KMS-11 (cell line): ENCODE data around the gene SHISA5.
A peak's percentile ranks its signal among the peaks of the same experiment; 100 is the strongest.

Source experiments
- H2AFZ ChIP-seq: fragments of 200-600 bp; sonication (generic); 2 replicates; pipeline ENCODE4 v1.6.1; 2016; ENCODE audit warnings: antibody characterized with exemption, mixed run types, low read depth
- H3K27ac ChIP-seq: fragments of 200-600 bp; sonication (generic); 2 replicates; pipeline ENCODE4 v1.6.1; 2016; ENCODE audit warnings: mild to moderate bottlenecking, mixed run types
- H3K27me3 ChIP-seq: fragments of 200-600 bp; sonication (generic); 2 replicates; pipeline ENCODE4 v1.6.1; 2017; ENCODE audit warnings: mild to moderate bottlenecking, low read depth, mixed run types, moderate library complexity; ENCODE audit not compliant: insufficient read depth
- H3K36me3 ChIP-seq: fragments of 200-600 bp; sonication (generic); 2 replicates; pipeline ENCODE4 v1.6.1; 2017; ENCODE audit warnings: mild to moderate bottlenecking, mixed run types; ENCODE audit not compliant: insufficient read depth
- H3K4me1 ChIP-seq: fragments of 200-600 bp; sonication (generic); 2 replicates; pipeline ENCODE4 v1.6.1; 2016; ENCODE audit warnings: mild to moderate bottlenecking, low read depth, mixed run types; ENCODE audit not compliant: poor library complexity, severe bottlenecking
- H3K4me2 ChIP-seq: fragments of 200-600 bp; sonication (generic); 2 replicates; pipeline ENCODE4 v1.7.0; 2016; ENCODE audit warnings: mild to moderate bottlenecking, mixed run types
- H3K4me3 ChIP-seq: fragments of 200-600 bp; sonication (generic); IDR thresholded peaks from 2 replicates; pipeline ENCODE4 v1.6.1; 2017; ENCODE audit warnings: low read depth, low read length, mixed read lengths; ENCODE audit not compliant: insufficient read depth
- H3K79me2 ChIP-seq: fragments of 200-600 bp; sonication (generic); 2 replicates; pipeline ENCODE4 v1.6.1; 2016; ENCODE audit warnings: low read depth, mixed run types; ENCODE audit not compliant: insufficient read depth
- H3K9ac ChIP-seq: fragments of 200-600 bp; sonication (generic); 2 replicates; pipeline ENCODE4 v1.6.1; 2016; ENCODE audit warnings: mild to moderate bottlenecking, mixed run types
- H4K20me1 ChIP-seq: fragments of 200-600 bp; sonication (generic); 2 replicates; pipeline ENCODE4 v1.6.1; 2016; ENCODE audit warnings: mild to moderate bottlenecking, mixed run types; ENCODE audit not compliant: insufficient read depth
- CTCF ChIP-seq: fragments of 200-600 bp; sonication (generic); conservative IDR thresholded peaks from 2 replicates; pipeline ENCODE4 v1.6.1; 2017; ENCODE audit warnings: low read depth, mild to moderate bottlenecking, antibody characterized with exemption, low read length, moderate library complexity, mixed read lengths

Gene SHISA5

GRCh38 chr3:48478626-48479555 is 25.1 kb downstream of the SHISA5 start:
- H3K27ac ChIP-seq = peak overlapping the region; percentile 74
- TF ChIP-seq CTCF = no peak
- peak overlapping the region; percentile 40 for H3K4me2 ChIP-seq
- H4K20me1 ChIP-seq = no peaks in the 10 kb centered on the region
- H2AFZ ChIP-seq = peak overlapping the region; percentile 64
- peaks cover 36% of the 10 kb centered on the region for H3K4me1 ChIP-seq
- no peaks in the 10 kb centered on the region for H3K27me3 ChIP-seq
- H3K4me3 ChIP-seq = no peak overlapping the region
- no peaks in the 10 kb centered on the region for H3K79me2 ChIP-seq
- no peaks in the 10 kb centered on the region for H3K36me3 ChIP-seq
- peak overlapping the region; percentile 49; the same call in 1 of the 2 replicates for H3K9ac ChIP-seq

GRCh38 chr3:48477959-48478520 is 25.9 kb downstream of the SHISA5 start:
- no peak for TF ChIP-seq CTCF
- Histone ChIP-seq H3K36me3 (no peaks in the 10 kb centered on the region), H3K79me2 (no peaks in the 10 kb centered on the region), H3K27me3 (no peaks in the 10 kb centered on the region), H3K27ac (no peak overlapping the region), H3K4me1 (peaks cover 44% of the 10 kb centered on the region), H3K4me2 (no peak overlapping the region), H3K4me3 (no peak overlapping the region), H3K9ac (no peak overlapping the region), H4K20me1 (no peaks in the 10 kb centered on the region), H2AFZ (no peak overlapping the region)

GRCh38 chr3:48476426-48477053 is 27.4 kb downstream of the SHISA5 start:
- Histone ChIP-seq H3K4me1 (peaks cover 48% of the 10 kb centered on the region), H3K9ac (no peak overlapping the region), H3K4me3 (no peak overlapping the region), H2AFZ (no peak overlapping the region), H3K27me3 (no peaks in the 10 kb centered on the region), H3K4me2 (no peak overlapping the region), H3K79me2 (peaks cover 7% of the 10 kb centered on the region; the same call in 1 of the 2 replicates), H3K27ac (no peak overlapping the region), H3K36me3 (no peaks in the 10 kb centered on the region), H4K20me1 (no peaks in the 10 kb centered on the region)
- TF ChIP-seq CTCF = no peak

- Histone ChIP-seq H3K4me2 (no peak overlapping the region), H3K79me2 (peaks cover 14% of the 10 kb centered on the region; the same call in 1 of the 2 replicates), H3K9ac (no peak overlapping the region), H3K27me3 (no peaks in the 10 kb centered on the region), H3K36me3 (no peaks in the 10 kb centered on the region), H2AFZ (no peak overlapping the region), H3K4me1 (peaks cover 49% of the 10 kb centered on the region), H4K20me1 (no peaks in the 10 kb centered on the region), H3K27ac (no peak overlapping the region), H3K4me3 (no peak overlapping the region)
- TF ChIP-seq CTCF = no peak
Observed at GRCh38 chr3:48475188-48475587, 28.8 kb downstream of the SHISA5 start.
